IMR-90 (cell line): ENCODE measurements around the gene ALK. TPM values are rescaled to one million over a fixed set of nuclear protein-coding genes. Genes with fewer than 3 reads are reported as not detected.

Experiments
- ATAC-seq: fragments of 200-7000 bp; cut with Tn5 transposase; 2 replicates; pipeline ENCODE4 v1.9.1; 2020; ENCODE audit warnings: low read depth, mild to moderate bottlenecking, moderate library complexity
- BruUV-seq: library from RNA; stranded (reverse); fragments of 400-500 nt; replicated peaks from 2 replicates; lab custom pipeline; 2021; lab: Mats Ljungman, UMichigan
- CTCF ChIA-PET: fragments of 300-600 bp; formaldehyde crosslinking; extraction: SDS; loops from one replicate; lab custom pipeline; 2021; ENCODE audit warnings: antibody characterized with exemption; lab: Yijun Ruan, JAX
- POLR2A ChIA-PET: fragments of 300-600 bp; sonication (Branson Sonifier 250); formaldehyde crosslinking; loops from one replicate; lab custom pipeline; 2022; ENCODE audit warnings: antibody characterized with exemption; ENCODE audit not compliant: unreplicated experiment; lab: Charles Lee
- DNase-seq: peaks from one replicate; pipeline ENCODE4 v3.0.0; 2013
- H2AFZ ChIP-seq: replicated peaks from 2 replicates; pipeline ENCODE3; 2013; ENCODE audit warnings: low read length, mild to moderate bottlenecking; ENCODE audit not compliant: poor library complexity
- H2AK5ac ChIP-seq: 2 replicates; pipeline ENCODE4 v1.6.1; 2013; ENCODE audit warnings: low read depth, low read length, inconsistent platforms
- H2AK9ac ChIP-seq: replicated peaks from 2 replicates; pipeline ENCODE3; 2013; ENCODE audit warnings: mild to moderate bottlenecking, low read depth, low read length, moderate library complexity; ENCODE audit not compliant: poor library complexity
- H2BK120ac ChIP-seq: 2 replicates; pipeline ENCODE4 v1.6.1; 2013; ENCODE audit warnings: low read depth, low read length, inconsistent platforms
- H2BK15ac ChIP-seq: 3 replicates; pipeline ENCODE4 v1.6.1; 2013; ENCODE audit warnings: low read depth, low read length, inconsistent platforms
- H2BK20ac ChIP-seq: 2 replicates; pipeline ENCODE4 v1.6.1; 2013; ENCODE audit warnings: low read depth, mild to moderate bottlenecking, inconsistent platforms, low read length, moderate library complexity
- H2BK5ac ChIP-seq: 2 replicates; pipeline ENCODE4 v1.6.1; 2013; ENCODE audit warnings: mild to moderate bottlenecking, low read depth, low read length, inconsistent platforms; ENCODE audit not compliant: poor library complexity, severe bottlenecking
- H3K14ac ChIP-seq: replicated peaks from 2 replicates; pipeline ENCODE4 v1.6.1; 2013; ENCODE audit warnings: low read depth, low read length, inconsistent platforms
- H3K18ac ChIP-seq: 2 replicates; pipeline ENCODE4 v1.6.1; 2013; ENCODE audit warnings: low read depth, low read length, control low read depth
- H3K23ac ChIP-seq: 2 replicates; pipeline ENCODE4 v1.6.1; 2013; ENCODE audit warnings: low read depth, low read length, inconsistent platforms
- H3K27ac ChIP-seq: 2 replicates; pipeline ENCODE4 v1.5.1; 2013; ENCODE audit warnings: mild to moderate bottlenecking, control low read depth, low read length; ENCODE audit not compliant: insufficient read depth
- H3K27me3 ChIP-seq: 2 replicates; pipeline ENCODE4 v1.6.1; 2013; ENCODE audit warnings: low read length; ENCODE audit not compliant: control insufficient read depth, insufficient read depth
- H3K36me3 ChIP-seq: 2 replicates; pipeline ENCODE4 v1.6.1; 2013; ENCODE audit warnings: low read length, mixed read lengths; ENCODE audit not compliant: control insufficient read depth, insufficient read depth
- H3K4ac ChIP-seq: 2 replicates; pipeline ENCODE4 v1.6.1; 2013; ENCODE audit warnings: low read depth, low read length, inconsistent platforms
- H3K4me1 ChIP-seq: 2 replicates; pipeline ENCODE4 v1.6.1; 2013; ENCODE audit warnings: low read length, mixed read lengths; ENCODE audit not compliant: control insufficient read depth, insufficient read depth
- H3K4me2 ChIP-seq: 2 replicates; pipeline ENCODE4 v1.6.1; 2013; ENCODE audit warnings: low read depth, mild to moderate bottlenecking, control low read depth, low read length, moderate library complexity
- H3K4me3 ChIP-seq: 2 replicates; pipeline ENCODE4 v1.5.1; 2013; ENCODE audit warnings: low read depth, mild to moderate bottlenecking, control low read depth, low read length, moderate library complexity; ENCODE audit not compliant: insufficient read depth
- H3K56ac ChIP-seq: 2 replicates; pipeline ENCODE4 v1.6.1; 2013; ENCODE audit warnings: low read length, inconsistent platforms; ENCODE audit not compliant: insufficient read depth; ENCODE audit errors: extremely low read depth
- H3K79me1 ChIP-seq, 2 experiments: 2 replicates each; pipeline ENCODE4 v1.6.1; 2013; ENCODE audit warnings: low read length in 2 of 2, inconsistent platforms in 1 of 2, low read depth in 1 of 2
- H3K9ac ChIP-seq: 2 replicates; pipeline ENCODE4 v1.6.1; 2013; ENCODE audit warnings: low read depth, low read length, control low read depth
- H3K9me1 ChIP-seq: 2 replicates; pipeline ENCODE4 v1.6.1; 2013; ENCODE audit warnings: low read length, inconsistent platforms; ENCODE audit not compliant: insufficient read depth
- H3K9me3 ChIP-seq: 2 replicates; pipeline ENCODE4 v1.6.1; 2013; ENCODE audit warnings: low read length; ENCODE audit not compliant: control insufficient read depth, insufficient read depth
- H4K20me1 ChIP-seq: 2 replicates; pipeline ENCODE4 v1.6.1; 2013; ENCODE audit warnings: low read length, inconsistent platforms; ENCODE audit not compliant: insufficient read depth
- H4K5ac ChIP-seq: 2 replicates; pipeline ENCODE4 v1.6.1; 2013; ENCODE audit warnings: mild to moderate bottlenecking, low read depth, low read length, control low read depth
- H4K8ac ChIP-seq, 2 experiments: 2 replicates each; pipeline ENCODE4 v1.6.1; 2013; ENCODE audit warnings: low read depth in 2 of 2, low read length in 2 of 2, control low read depth in 1 of 2, inconsistent platforms in 1 of 2
- H4K91ac ChIP-seq: 2 replicates; pipeline ENCODE4 v1.6.1; 2013; ENCODE audit warnings: low read depth, low read length, inconsistent platforms; ENCODE audit not compliant: insufficient read depth
- NFE2L2 ChIP-seq: fragments of 150-350 bp; IDR thresholded peaks from 2 replicates; pipeline ENCODE4 v1.6.1; 2016; ENCODE audit warnings: low read depth, mild to moderate bottlenecking, low read length
- WGBS, 2 experiments: methylation state at CpG; one replicate each; pipeline versions ENCODE4 v1.1.5 to v1.1.7; 2013; ENCODE audit warnings: missing lambda C conversion rate in 2 of 2; ENCODE audit not compliant: insufficient read length in 1 of 2; ENCODE audit errors: extremely low coverage in 2 of 2; 5-methylcytosine and 5-hydroxymethylcytosine counted together
- dilution Hi-C: fragments of 300-500 bp; cut with HindIII; formaldehyde crosslinking; loops from one replicate; pipeline ENCODE4 v1.14.3; 2018; ENCODE audit warnings: low sequenced_read_pairs; ENCODE audit not compliant: unreplicated experiment
- in situ Hi-C: fragments of 300-500 bp; cut with MboI; formaldehyde crosslinking; loops from 3 replicates; pipeline ENCODE4 v1.14.3; 2019; ENCODE audit warnings: low sequenced_read_pairs, inconsistent platforms, mixed read lengths
- intact Hi-C: fragments of 100-400 bp; cut with micrococcal nuclease; formaldehyde crosslinking; loops from 2 replicates; pipeline ENCODE4 v1.10.0; 2022
- polyA plus RNA-seq, 3 experiments: library from polyadenylated mRNA; depleted of rRNA; stranded (reverse); fragments of >200 nt; gene quantifications; 2 replicates each; pipeline ENCODE4 v1.2.3, GENCODE V29; 2012; ENCODE audit warnings: low replicate concordance in 1 of 3
- total RNA-seq: library from RNA; depleted of rRNA; stranded (reverse); fragments of >200 nt; gene quantifications from 2 replicates; pipeline ENCODE4 v1.2.3, GENCODE V29; 2012

ALK gene
- total and polyA plus RNA-seq, 2 of the 4 experiments (the other 2 are of a cell fraction) = not detected

- ChIA-PET POLR2A (no interaction called here), CTCF (no interaction called here)
- Histone ChIP-seq H3K79me1 (no peaks in the 10 kb centered on the region), H3K27ac (no peak overlapping the region), H2AK9ac (no peak overlapping the region), H3K4me2 (no peak overlapping the region), H4K8ac (no peak overlapping the region), H3K4ac (no peak overlapping the region), H3K9ac (no peak overlapping the region), H2AK5ac (no peak overlapping the region), H3K36me3 (no peaks in the 10 kb centered on the region), H2AFZ (no peak overlapping the region), H3K4me1 (0 out of 2 replicates have a peak, but pooled peaks cover 3% of the 10 kb centered on the region), H3K27me3 (peaks cover 5% of the 10 kb centered on the region; the same call in 1 of the 2 replicates), H4K5ac (no peak overlapping the region), H4K91ac (no peak overlapping the region), H2BK5ac (no peak overlapping the region), H2BK20ac (no peak overlapping the region), H3K56ac (no peak overlapping the region), H3K14ac (no peak overlapping the region), H2BK15ac (no peak overlapping the region), H3K9me1 (no peaks in the 10 kb centered on the region), H2BK120ac (no peak overlapping the region), H4K20me1 (no peaks in the 10 kb centered on the region), H3K23ac (no peak overlapping the region), H3K4me3 (no peak overlapping the region), H3K9me3 (no peaks in the 10 kb centered on the region), H3K18ac (no peak overlapping the region)
- DNase-seq (no peak), ATAC-seq (no peak)
- in situ Hi-C loops (no loop called here), dilution Hi-C loops (no loop called here), intact Hi-C loops (no loop called here)
- 74% methylated on average over 4 of the region's 5 CpGs; no CpG with 5 or more reads in 1 of the 2 experiments for WGBS, 2 experiments
- no peak for TF ChIP-seq NFE2L2
- no TSS peak for BruUV-seq
These were observed 165.6 kb downstream of the ALK start for GRCh38 chr2:29755829-29756228.
